SIG-M5 treated with dmso at 0.1 percent for 504 hours (cell line): ENCODE results near the gene CARMIL3.
"Not testable (repeated sequence)": the region's sequence is repeated elsewhere in the genome, so short reads cannot be mapped to it uniquely, and the experiment has no call there.

Experiments used
- DNase-seq: peaks from one replicate; lab custom pipeline; 2025; ENCODE audit not compliant: unreplicated experiment; lab: John Stamatoyannopoulos, UW

CARMIL3 gene, protein sequence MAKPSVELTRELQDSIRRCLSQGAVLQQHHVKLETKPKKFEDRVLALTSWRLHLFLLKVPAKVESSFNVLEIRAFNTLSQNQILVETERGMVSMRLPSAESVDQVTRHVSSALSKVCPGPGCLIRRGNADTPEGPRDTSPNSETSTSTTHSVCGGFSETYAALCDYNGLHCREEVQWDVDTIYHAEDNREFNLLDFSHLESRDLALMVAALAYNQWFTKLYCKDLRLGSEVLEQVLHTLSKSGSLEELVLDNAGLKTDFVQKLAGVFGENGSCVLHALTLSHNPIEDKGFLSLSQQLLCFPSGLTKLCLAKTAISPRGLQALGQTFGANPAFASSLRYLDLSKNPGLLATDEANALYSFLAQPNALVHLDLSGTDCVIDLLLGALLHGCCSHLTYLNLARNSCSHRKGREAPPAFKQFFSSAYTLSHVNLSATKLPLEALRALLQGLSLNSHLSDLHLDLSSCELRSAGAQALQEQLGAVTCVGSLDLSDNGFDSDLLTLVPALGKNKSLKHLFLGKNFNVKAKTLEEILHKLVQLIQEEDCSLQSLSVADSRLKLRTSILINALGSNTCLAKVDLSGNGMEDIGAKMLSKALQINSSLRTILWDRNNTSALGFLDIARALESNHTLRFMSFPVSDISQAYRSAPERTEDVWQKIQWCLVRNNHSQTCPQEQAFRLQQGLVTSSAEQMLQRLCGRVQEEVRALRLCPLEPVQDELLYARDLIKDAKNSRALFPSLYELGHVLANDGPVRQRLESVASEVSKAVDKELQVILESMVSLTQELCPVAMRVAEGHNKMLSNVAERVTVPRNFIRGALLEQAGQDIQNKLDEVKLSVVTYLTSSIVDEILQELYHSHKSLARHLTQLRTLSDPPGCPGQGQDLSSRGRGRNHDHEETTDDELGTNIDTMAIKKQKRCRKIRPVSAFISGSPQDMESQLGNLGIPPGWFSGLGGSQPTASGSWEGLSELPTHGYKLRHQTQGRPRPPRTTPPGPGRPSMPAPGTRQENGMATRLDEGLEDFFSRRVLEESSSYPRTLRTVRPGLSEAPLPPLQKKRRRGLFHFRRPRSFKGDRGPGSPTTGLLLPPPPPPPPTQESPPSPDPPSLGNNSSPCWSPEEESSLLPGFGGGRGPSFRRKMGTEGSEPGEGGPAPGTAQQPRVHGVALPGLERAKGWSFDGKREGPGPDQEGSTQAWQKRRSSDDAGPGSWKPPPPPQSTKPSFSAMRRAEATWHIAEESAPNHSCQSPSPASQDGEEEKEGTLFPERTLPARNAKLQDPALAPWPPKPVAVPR (N-terminal part only)

GRCh38 chr14:24051789-24052655, at the start of gene CARMIL3:
TSS of gene CARMIL3 (plus strand) at chr14:24052009. CDS start at chr14:24052154, 145 bp downstream.
- peak; percentile 21 for DNase-seq

DNA sequence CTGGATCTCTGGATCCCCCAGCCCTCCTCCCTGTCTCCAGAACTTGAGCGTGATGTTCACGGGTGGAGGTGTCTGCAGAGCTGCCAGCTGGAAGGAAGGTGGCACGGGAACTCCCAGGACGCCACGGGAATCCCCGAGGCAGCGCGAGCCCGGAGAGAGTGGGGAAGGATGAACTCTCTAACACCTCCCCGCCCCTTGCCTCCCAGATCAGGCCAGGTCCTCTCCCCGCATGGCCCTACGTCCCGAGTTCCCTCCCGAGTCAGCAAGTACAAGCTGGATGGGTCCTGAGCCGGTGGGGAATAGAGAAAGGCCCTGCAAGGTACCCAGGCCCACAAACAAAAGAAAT, 45.4 kb upstream of the CARMIL3 start:
- DNase-seq: not testable (repeated sequence)

DNA sequence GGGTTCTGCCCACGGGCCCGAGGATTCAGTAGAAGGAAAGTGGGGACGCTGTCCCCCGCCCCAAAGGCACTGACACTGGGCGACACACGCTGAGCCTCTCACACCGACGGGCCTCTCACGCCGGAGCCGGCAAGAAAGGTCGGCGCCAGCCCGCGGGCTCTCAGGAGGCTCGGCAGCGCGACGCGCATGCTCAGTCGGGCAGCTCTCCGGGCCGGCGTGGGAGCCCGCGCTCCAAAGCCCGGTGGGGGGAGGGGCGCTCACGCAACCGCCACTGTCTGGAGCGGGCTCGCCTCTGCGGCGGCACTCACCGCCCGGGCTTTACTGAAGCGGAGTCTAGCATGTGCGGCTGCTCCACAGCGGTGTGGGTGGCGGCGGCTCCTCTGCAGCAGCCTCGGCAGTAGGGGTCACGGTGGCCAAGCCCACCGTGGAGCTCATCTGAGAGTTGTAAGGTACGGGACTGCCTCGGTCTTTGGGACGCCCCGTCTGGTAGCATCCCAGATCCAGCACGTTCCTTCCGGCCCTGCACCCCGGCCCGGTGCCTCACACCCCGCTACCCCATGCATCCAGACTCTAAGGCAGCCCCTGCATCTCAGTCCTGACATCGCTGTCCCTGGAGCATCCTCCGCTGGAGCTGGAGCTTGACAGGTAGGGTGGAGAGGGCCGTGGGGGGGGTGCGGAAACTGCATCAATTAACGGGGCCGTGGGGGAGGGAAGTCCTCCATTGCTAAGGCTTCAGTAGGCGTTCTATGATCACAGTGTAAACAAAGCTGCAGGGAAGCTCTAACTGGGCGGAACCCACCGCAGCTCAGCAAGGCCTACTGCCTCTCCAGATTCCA, 44.8 kb upstream of the CARMIL3 start:
- DNase-seq: not testable (repeated sequence)

GRCh38 chr14:24011051-24011450, 40.8 kb upstream of the CARMIL3 start:
- no peak for DNase-seq

GRCh38 chr14:24012726-24013273, 39.0 kb upstream of the CARMIL3 start:
- not testable (repeated sequence) for DNase-seq

- peak; percentile 65 for DNase-seq
Measured at GRCh38 chr14:24013654-24014514, 37.9 kb upstream of the CARMIL3 start.

DNA sequence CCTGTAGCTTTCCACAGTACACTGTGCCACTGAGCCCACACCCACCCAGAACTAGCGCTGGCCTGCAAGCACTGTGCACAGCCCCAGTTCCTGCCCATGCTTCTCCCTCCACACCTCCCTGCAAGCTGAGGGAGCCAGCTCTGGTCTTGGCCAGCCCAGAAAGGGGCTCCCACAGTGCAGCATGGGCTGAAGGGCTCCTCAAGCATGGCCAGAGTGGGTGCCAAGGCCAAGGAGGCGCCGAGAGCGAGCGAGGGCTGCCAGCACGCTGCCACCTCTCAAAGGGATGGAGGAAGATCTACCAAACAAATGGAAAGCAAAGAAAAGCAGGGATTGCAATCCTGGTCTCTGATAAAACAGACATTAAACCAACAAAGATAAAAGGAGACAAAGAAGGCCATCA, 36.1 kb upstream of the CARMIL3 start:
- not testable (repeated sequence) for DNase-seq

GRCh38 chr14:24018978-24019377, 32.8 kb upstream of the CARMIL3 start:
- not testable (repeated sequence) for DNase-seq

DNA sequence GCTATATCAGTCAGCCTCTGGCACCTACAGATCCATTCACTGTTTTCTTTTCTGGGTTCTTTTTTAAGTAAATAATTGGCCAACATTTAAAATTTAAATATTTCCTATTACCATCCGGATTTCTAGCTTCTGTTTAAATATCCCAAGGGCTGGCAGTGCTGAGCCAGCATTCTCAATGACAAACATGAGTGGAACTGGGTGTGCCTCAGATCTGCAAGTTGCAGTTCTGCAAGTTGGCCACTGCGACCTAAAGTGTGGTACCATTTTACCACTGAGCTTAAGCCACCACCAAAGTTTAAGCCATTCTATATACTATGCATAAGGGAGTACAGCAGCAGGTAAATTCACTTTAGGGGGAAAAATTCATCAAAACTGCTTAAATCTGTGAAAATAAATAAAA, 31.9 kb upstream of the CARMIL3 start:
- DNase-seq: not testable (repeated sequence)

- DNase-seq: not testable (repeated sequence)
Measured at GRCh38 chr14:24020520-24020919, 31.3 kb upstream of the CARMIL3 start.

DNA sequence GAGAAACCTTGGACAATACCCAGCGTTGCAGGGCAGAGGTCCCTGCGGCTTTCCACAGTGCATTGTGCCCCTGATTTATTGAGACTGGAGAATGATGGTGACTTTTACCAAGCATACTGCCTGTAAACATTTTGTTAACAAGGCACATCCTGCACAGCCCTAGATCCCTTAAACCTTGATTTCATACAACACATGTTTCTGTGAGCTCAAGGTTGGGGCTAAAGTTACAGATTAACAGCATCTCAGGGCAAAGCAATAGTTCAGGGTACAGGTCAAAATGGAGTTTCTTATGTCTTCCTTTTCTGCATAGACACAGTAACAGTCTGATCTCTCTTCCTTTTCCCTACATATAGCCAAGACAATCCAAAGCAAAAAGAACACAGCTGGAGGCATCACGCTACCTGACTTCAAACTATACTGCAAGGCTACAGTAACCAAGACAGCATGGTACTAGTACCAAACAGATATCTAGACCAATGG, 26.8 kb upstream of the CARMIL3 start:
- DNase-seq: not testable (repeated sequence)

GRCh38 chr14:24029687-24030086, 22.1 kb upstream of the CARMIL3 start:
- DNase-seq: not testable (repeated sequence)

DNA sequence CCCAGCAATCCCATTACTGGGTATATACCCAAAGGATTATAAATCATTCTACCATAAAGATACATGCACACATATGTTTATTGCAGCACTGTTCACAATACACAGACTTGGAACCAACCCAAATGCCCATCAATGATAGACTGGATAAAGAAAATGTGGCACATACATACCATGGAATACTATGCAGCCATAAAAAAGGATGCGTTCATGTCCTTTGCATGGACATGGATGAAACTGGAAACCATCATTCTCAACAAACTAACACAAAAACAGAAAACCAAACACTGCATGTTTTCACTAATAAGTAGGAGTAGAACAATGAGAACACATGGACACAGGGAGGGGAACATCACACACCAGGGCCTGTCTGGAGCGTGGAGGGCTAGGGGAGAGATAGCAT, 20.5 kb upstream of the CARMIL3 start:
- not testable (repeated sequence) for DNase-seq

GRCh38 chr14:24032727-24033418, 18.9 kb upstream of the CARMIL3 start:
- peak; percentile 83 for DNase-seq

- not testable (repeated sequence) for DNase-seq
Measured at GRCh38 chr14:24035769-24036168, 16.0 kb upstream of the CARMIL3 start.

DNA sequence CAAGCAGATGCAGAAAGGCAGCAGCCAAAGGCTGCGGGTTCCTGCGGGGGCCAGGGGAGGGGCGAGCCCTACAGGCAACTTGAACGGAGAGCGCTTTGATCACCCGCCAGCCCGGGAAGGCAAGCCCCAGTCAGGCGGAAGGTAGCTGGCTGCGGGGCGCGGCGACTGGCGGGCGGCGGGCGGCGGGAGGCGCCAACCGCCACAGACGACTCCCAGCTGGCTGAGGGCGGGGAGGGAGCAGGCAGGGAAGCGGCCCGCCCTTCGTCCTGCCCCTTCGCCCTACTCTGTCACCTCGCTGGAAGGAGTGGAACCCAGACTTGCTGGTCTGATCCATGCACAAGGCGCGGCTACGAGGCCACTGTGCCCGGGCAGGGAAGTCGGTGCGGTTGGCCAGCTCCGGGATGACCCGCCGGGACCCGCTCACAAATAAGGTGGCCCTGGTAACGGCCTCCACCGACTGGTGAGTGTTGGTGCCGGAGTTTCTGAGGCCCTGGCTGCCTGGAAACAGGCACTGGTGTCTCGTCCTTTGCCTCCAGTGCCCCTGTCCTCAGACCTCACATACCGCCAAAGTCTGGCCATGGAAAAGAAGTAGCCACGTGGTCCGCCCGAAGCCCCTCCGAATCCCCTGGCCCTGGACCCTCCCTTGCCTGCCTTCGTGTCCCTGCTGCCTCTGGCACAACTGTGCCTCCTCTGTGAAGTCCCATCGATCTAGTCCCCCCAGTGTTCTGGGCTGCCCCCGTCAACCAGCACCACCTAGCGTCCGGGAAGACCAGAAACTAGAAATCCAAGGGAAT, 15.4 kb upstream of the CARMIL3 start:
- DNase-seq: peak; percentile 75
